Superior temporal gyrus (tissue), 1 donor: ENCODE measurements around the gene LRRC2.
A peak's percentile ranks its signal among the peaks of the same experiment; 100 is the strongest.
"Not testable (repeated sequence)": the region's sequence is repeated elsewhere in the genome, so short reads cannot be mapped to it uniquely, and the experiment has no call there.

Experiments
- DNase-seq: peaks from one replicate; pipeline ENCODE4 v3.0.0-alpha.2; 2016; ENCODE audit errors: extremely low spot score

The LRRC2 gene, protein sequence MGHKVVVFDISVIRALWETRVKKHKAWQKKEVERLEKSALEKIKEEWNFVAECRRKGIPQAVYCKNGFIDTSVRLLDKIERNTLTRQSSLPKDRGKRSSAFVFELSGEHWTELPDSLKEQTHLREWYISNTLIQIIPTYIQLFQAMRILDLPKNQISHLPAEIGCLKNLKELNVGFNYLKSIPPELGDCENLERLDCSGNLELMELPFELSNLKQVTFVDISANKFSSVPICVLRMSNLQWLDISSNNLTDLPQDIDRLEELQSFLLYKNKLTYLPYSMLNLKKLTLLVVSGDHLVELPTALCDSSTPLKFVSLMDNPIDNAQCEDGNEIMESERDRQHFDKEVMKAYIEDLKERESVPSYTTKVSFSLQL

DNA sequence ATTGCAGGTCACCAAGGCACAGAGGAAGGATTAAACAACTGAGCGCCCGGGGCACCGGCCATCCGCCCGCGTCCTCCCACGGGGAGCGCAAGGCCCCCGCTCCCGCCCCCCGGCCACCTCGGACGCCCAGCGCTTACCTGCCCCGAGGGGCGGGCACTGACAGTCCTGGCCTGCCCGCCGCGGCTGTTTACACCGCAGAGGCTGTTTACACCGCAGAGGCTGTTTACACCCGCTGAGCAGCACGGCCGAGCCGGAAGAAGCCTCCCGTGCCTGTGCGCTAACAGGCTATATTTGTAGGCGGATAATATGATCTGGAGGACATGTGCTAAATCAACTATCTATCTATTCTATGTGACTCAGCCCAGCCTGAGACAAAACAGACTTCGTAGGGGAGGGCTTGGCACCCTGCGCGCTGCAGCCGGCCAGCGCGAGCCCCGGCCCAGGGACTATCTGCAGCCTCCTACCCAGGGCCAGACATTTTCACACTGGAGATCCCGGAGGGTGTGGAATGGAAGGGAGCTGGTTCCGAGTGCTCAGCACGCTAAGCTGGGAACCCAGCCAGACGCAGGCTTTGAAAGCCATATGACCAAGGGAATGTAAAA lies at the start of gene LRRC2:
TSS of gene LRRC2 (minus strand) at position 263 of the 602 bp plus-strand sequence. CDS start 14,711 bp downstream, outside the sequence.
- peak; percentile 42 for DNase-seq

DNA sequence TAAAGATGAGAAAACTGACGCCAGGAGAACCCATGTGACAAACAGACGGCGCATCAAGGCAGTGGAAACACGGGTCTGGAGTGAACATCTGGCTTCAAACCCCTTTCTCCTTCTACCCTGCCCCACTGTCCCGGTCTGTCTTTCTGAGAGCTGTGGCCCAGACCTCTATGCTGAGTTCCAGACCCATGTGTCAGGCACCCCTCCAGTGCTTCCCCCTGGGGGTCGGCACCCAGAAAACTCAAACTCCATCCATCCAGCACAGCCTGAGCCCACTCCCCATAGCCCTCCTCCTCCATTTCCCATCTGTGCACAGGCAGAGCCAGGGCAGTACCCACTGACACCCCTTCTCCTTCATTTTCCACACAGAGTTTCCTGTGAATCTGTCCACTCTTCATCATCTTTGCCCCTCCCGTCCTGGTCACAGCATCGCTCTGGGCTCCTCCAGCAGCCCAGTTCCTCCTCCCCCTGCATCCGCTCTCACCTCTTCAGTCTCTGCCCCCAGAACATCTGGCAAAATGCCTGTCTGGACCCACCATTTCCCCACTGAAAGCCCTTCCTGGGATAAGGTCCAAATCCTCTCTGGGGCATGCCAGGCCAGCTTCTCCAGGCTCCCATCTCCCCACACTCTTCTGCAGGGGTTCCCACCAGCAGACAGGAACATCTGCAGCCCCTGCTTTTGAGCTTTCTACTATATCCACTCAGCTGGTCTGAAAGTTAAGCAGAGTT lies 49.1 kb upstream of the LRRC2 start:
- DNase-seq, result no peak

- no peak for DNase-seq
These were observed 48.3 kb upstream of the LRRC2 start for GRCh38 chr3:46614431-46614830.

DNA sequence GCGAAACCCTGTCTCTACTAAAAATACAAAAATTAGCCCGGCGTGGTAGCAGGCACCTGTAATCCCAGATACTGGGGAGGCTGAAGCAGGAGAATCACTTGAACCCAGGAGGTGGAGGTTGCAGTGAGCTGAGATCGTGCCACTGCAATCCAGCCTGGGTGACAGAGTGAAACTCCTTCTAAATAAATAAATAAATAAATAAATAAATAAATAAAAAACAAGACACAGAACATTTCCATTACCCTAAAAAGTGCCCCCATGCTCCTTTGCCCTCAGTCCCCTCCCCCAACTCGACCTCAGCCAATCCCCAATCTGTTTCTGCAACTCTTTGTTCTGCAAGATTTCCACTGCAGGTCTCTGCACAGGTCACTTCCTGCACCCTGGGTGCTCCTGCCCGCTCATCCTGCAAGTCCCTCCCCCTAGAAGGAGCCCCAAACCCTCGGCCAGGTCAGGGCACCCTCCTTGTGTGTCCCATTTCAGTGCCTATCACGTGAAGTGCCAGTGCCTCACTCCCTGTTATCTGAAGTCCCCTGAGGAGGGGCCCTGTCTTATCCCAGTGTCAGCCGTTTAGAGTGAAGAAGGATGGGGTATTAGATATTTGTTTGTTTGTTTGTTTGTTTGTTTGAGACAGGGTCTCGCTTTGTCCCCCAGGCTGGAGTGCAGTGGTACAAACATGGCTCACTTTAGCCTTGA lies 47.4 kb upstream of the LRRC2 start:
- no peak for DNase-seq

DNA sequence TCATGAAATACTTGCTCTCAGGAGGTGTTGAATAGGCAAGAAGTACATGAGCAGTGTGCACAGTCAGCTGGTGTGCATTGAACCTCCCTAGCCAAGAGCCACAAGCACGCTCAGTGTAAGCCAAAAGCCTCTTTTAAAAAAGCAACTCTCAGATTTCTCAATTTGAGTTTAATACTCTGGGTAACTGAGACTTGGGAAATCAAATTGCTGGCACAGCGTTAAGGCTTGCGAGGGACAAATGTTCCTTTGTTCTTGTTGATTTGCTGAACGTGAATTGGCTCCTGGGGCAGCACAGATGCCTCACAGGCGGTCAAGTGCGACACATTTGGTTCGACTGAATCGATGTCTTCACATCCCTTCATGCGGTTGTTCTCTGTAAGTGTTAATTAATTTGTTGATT lies 46.2 kb upstream of the LRRC2 start, which contains the start of gene FAM240A:
TSS of gene FAM240A (plus strand) at position 202 of the 400 bp plus-strand sequence. CDS start at position 361, 159 bp downstream.
- DNase-seq, result peak; percentile 59

DNA sequence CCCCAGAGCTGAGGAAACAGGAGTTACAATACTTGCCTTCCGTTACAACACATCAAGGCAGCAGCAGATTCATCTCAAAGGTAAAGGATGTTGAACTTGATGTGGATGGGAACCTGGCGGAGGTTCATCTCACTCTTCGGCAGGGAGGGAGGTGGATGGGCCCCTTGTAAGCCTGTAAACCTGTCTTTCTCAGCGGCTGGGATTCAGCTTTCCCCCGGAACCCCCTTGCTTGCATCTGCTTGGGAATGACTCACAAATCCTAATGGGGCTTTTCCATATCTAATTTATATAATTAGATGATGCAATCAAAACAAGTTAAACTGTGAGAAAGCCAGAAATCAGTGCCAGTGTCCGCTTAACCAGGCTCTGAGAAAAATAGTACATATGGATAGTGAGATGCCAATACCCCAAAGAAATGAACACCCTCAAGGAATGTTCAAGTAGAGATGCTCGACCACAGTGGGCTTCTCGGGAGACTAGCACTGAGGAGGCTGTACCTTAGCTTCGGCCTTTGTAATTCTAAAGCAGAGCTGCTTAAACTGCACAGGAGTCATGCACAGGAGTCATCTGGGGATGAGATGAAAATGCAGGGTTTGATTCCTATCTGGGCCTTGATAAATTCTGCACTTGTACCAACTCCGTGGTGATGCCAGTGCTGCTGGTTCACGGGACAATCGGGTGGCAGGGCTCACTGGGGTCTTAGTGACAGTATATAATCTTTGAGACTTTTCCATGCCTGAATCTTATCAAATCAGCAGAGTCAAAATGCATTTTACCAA lies 44.0 kb upstream of the LRRC2 start:
- no peak for DNase-seq

DNA sequence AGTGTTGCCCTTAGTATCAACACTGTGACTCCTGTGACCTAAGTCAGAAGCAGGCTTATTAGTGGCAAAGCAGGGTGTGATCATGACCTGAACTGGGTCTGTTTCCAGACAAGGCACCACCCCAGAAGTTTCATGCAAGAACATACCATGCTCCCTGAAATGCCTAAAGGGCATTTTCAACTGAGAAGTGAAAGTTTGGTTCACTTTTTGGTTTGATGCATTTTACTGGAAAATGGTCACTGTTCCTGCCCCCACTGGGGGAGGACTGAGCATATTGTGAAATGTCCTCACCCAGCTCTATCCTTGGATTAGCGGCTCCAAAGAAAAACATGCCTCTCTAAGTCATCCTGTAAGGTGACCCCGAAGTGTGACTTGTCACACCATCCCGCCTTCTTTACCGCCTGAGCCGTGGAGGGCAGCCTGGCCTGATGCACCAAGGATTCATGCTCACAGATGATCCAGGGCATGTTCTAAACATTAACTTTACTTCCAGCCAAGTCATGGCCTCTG lies 43.2 kb upstream of the LRRC2 start:
- no peak for DNase-seq

- DNase-seq, result no peak
These were observed 41.5 kb upstream of the LRRC2 start for GRCh38 chr3:46607603-46608028.

DNA sequence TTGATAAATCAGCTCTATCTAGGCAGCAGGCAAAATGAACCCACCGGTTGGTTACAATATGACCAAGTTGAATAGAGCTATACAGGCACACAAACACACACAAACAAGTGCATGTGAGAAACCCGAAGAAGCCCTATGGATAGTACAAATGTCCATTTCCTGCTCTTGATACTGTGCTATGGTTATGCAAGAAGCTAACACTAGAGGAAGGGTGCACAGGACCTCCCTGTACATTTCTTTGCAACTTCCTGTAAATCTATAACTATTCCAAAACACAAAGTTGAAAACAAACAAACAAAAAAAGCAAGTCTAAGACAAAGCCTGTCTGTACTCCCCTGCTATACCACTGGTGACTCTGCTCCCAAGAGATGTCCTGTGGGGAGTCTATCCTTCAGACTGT lies 38.0 kb upstream of the LRRC2 start:
- DNase-seq, result no peak

DNA sequence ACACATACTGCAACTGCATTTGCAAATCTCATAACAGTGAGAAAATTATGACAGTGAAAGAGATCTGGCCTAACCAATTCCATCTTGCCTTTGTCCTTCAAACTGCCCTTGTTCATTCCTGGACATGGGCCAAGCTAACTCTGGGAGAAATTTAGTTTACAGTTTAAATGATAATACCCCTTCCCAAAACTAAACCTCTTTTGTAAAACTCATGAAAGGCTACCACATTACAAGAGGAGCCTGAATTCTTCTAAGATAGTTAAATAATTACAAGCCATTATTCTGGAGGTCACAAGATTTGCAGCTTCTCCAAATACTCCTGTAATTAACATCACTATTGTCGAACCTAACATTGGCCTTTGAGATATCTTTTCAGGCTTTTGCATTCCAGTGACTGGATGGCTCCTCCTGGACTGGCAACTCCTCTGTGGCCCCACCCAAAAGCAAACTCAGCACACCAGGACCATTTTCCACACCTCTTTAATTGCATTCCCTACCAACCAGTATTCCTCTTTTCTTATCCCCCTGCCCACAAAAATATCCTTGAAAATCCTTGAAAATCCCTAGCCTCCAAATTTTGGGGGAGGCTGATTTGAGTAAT lies 37.4 kb upstream of the LRRC2 start:
- DNase-seq, result no peak

- no peak for DNase-seq
These were observed 33.5 kb upstream of the LRRC2 start for GRCh38 chr3:46599590-46599989.

DNA sequence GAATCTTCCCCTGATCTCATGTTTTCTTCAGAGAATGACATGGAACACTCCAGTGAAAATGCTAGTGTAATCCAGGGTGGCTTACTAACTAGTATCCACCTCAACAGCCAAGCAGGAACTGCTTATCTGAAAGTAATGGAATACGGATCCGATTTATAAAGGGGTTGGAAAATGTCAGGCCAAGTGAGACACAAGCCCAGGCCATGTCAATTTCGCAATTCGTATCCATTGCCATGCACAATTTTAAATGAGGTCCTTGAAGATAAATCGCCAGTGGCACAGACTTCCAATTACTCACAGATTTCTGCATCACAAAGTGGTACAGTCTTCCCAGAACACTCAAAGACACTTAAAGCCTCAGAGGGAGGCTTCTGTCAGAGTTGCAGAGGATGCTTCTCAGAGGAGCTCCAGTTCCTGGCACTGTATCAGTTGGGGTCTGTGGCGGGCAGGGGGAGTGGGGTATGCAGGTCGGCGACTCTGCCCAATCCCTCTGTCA lies 29.8 kb upstream of the LRRC2 start:
- DNase-seq, result no peak

DNA sequence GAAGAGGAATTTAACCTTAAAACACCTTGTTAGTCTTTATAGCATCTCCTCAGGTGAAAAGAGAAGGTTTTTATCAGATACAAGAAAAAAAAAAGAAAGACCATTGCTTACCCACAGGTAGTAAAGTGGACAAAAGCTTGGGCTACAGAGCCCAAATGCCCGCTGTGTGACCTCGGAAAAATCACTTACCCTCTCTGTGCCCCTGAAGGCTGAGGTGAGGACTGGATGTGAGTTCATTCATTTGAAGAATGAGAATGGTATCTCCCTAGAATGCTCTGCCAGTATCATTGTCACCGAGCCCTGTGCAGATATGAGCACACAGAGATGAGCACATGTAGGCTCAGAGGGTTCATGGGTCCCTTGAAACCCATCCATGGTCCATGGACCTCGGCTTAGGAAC lies 28.6 kb upstream of the LRRC2 start:
- no peak for DNase-seq

DNA sequence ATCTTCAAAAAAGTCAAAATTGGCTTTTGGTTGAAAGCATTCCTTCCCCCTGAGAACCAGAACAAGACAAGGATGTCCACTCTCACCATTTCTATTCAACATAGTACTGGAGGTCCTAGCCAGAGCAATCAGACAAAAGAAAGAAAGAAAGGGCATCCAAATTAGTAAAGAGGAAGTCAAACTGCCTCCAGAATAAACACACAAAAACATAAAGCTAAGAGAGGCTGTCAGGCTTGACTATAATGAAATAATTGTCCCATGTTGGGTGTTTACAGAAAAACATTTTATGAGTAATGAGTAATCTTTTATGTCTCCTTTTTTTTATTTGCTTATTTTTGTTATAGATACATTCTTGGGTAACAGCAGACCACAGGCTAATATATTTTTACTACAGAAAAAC lies 27.9 kb upstream of the LRRC2 start:
- DNase-seq, result no peak

DNA sequence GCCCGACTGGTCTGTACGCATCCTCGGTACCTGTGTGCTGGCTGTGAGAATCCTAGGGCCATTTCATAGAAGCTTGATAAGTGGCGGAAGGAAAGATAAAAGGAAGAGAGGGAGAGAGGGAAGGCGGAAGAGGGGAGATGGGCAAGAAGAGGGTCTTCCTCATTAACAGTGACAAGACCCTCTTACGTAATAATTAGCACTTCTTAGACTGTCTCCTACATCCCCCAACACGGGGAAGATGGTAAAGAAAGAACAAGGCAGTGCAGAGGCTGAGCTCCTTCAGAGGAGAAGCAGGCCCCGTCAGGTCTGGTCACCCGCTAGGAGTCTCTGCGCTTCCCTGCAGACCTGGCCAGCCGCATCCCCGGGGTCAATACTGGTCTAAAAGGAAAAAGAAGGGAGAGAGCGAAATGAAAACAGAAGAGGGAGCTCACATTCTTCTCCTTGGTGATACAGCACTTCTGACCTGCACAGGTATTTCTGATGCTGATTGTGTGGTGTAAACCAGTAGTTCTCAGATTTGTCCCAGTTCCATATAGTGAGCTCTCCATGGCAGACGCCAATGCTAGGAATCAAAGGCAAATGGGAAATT lies 27.3 kb upstream of the LRRC2 start:
- no peak for DNase-seq

DNA sequence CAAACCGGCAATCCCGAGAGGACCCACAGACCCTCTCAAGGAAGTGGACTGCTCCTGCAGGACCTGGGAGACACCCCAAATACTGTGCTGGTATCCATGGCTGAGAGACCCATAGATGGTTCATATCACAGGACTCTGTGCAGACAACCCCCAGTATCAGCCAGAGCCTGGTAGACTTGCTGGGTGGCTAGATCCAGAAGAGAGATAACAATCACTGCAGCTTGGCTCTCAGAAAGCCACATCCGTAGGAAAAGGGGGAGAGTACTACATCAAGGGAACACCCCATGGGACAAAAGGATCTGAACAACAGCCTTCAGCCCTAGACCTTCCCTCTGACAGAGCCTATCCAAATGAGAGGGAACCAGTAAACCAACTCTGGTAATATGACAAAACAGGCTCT lies 21.2 kb upstream of the LRRC2 start:
- DNase-seq, result not testable (repeated sequence)

DNA sequence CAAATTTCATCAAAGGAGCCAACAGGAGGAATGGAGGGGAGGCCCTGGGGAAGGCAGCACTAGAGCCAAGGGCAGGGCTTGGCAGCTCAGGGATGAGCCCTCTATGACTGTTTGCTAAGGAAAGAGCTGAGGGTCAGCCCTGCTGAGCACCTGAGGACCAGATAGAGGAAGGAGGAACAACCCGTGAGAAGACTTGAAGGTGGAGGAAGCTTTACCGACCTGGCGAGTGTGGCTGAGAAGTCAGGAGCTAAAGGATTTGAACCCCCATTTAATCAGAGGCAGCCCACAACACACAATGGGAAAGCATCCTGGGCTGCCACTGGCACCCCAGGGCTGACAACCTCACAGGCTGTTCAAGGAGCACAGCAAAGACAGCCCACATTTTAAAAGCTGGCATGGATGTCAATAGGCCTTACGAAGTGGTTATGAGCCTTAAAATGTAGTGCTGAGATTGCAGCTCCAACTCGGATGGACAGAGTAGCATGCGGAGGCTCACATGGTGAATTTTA lies 20.7 kb upstream of the LRRC2 start:
- DNase-seq, result no peak

DNA sequence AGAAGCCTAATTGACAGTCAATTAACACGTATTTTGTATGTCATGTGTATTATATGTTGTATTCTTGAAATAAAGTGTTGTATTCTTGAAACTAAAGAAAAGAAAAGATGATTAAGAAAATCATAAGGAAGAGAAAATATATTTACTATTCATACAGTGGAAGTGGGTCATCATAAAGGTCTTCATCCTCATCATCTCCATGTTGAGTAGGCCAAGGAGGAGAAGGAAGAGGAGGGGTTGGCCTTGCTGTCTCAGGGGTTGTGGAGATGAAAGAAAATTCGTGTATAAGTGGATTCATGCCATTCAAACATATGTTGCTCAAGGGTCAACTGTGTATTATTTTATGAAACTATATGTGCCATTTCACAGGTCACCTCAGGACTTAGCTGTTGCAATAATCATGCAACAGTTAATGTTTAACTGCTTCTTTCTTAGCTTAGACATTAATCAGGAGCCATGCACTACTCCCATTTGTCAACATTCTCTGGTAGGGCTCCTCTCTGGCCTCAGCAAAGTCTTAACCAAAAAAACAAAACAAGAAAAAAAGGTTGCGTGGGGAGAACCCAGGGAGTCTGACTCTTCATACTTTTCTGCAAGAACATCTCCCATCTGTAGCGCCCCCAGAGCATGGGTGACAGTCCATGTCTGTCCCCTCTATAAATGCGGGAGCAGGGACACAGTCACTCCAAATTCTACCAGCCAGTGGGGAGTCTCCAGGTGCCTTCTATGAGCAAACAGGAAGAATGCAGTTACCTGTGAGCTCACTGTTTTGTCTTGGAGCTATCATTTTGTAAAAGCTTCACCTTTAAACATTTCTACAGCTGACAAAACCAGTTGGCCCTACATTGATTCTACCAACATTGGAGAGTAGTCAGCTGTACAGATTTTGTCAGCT lies 19.9 kb upstream of the LRRC2 start:
- no peak for DNase-seq
